Measurements from ENCODE around the gene HPD. TPM values are rescaled to one million over a fixed set of nuclear protein-coding genes. Genes with fewer than 3 reads are reported as not detected.

The HPD gene
- total RNA-seq, 2 experiments from 2014 or later, result not detected

- H3K4me3 Mint-ChIP-seq, result no peak overlapping the region
- no peak overlapping the region for H3K27ac Mint-ChIP-seq
- H3K9me3 Mint-ChIP-seq (ENCODE audit: low read depth), result no peaks in the 10 kb centered on the region
- no peak for DNase-seq
- H3K27me3 Mint-ChIP-seq, result no peaks in the 10 kb centered on the region
- peaks cover 56% of the 10 kb centered on the region for H3K4me1 Mint-ChIP-seq
- H3K36me3 Mint-ChIP-seq, result peaks cover 39% of the 10 kb centered on the region
- CTCF ChIA-PET, result interaction anchor here (0.8 to 32.8 kb wide), 9 partner anchors 17 to 115 kb away, joined by 3 to 1678 read pairs (median 11); partner anchors contain the start of genes RHOF, SETD1B and TMEM120B
- no peak for ATAC-seq
Observed at GRCh38 chr12:121810234-121810817, 48.3 kb downstream of the HPD start.

GRCh38 chr12:121809712-121810116 lies 48.9 kb downstream of the HPD start:
- CTCF ChIA-PET, result interaction anchor here (3.3 to 32.8 kb wide), 2 partner anchors 28 kb away, joined by 31 to 1678 read pairs; partner anchors contain the start of genes RHOF and SETD1B
- no peaks in the 10 kb centered on the region for H3K9me3 Mint-ChIP-seq (ENCODE audit: low read depth)
- peaks cover 37% of the 10 kb centered on the region for H3K36me3 Mint-ChIP-seq
- H3K27ac Mint-ChIP-seq, result peak overlapping the region; percentile 7
- H3K27me3 Mint-ChIP-seq, result no peaks in the 10 kb centered on the region
- H3K4me1 Mint-ChIP-seq, result peaks cover 56% of the 10 kb centered on the region
- DNase-seq (no peak), ATAC-seq (no peak)
- H3K4me3 Mint-ChIP-seq, result no peak overlapping the region

GRCh38 chr12:121808623-121809022 lies 50.0 kb downstream of the HPD start:
- peak overlapping the region; percentile 28 for H3K27ac Mint-ChIP-seq

GRCh38 chr12:121807642-121808347 lies 50.9 kb downstream of the HPD start:
- Mint-ChIP-seq H3K4me1 (peaks cover 45% of the 10 kb centered on the region), H3K36me3 (peaks cover 30% of the 10 kb centered on the region)
- CTCF ChIA-PET, result interaction anchor here (1.0 to 32.8 kb wide), 2 partner anchors 26 to 139 kb away, joined by 3 to 1678 read pairs; partner anchors contain the start of genes RHOF and SETD1B

More at GRCh38 chr12:121808623-121809022, 50.0 kb downstream of the HPD start:
- Mint-ChIP-seq H3K4me3 (no peak overlapping the region), H3K9me3 (ENCODE audit: low read depth) (no peaks in the 10 kb centered on the region), H3K36me3 (peaks cover 37% of the 10 kb centered on the region), H3K27me3 (no peaks in the 10 kb centered on the region), H3K4me1 (peaks cover 53% of the 10 kb centered on the region)
- CTCF ChIA-PET, result interaction anchor here (32.8 kb wide), 1 partner anchor 27 kb away, joined by 1678 read pairs; the partner anchor contains the start of genes RHOF and SETD1B
- ATAC-seq (no peak), DNase-seq (no peak)

GRCh38 chr12:121806546-121807423 lies 51.9 kb downstream of the HPD start:
- peaks cover 34% of the 10 kb centered on the region for H3K36me3 Mint-ChIP-seq

More at GRCh38 chr12:121807642-121808347, 50.9 kb downstream of the HPD start:
- ATAC-seq (no peak), DNase-seq (no peak)
- no peaks in the 10 kb centered on the region for H3K27me3 Mint-ChIP-seq
- no peak overlapping the region for H3K4me3 Mint-ChIP-seq
- H3K27ac Mint-ChIP-seq, result peak overlapping the region; percentile 24
- no peaks in the 10 kb centered on the region for H3K9me3 Mint-ChIP-seq (ENCODE audit: low read depth)

GRCh38 chr12:121806009-121806545 lies 52.6 kb downstream of the HPD start:
- no peaks in the 10 kb centered on the region for H3K9me3 Mint-ChIP-seq (ENCODE audit: low read depth)
- peak overlapping the region; percentile 85 for H3K4me3 Mint-ChIP-seq
- H3K27me3 Mint-ChIP-seq, result no peaks in the 10 kb centered on the region
- CTCF ChIA-PET, result interaction anchor here (0.7 to 32.8 kb wide), 3 partner anchors 24 to 307 kb away, joined by 3 to 1678 read pairs (median 10); partner anchors contain the start of genes PSMD9, RHOF and SETD1B
- ATAC-seq (no peak), DNase-seq (no peak)
- H3K36me3 Mint-ChIP-seq, result peaks cover 41% of the 10 kb centered on the region
- H3K4me1 Mint-ChIP-seq, result peaks cover 34% of the 10 kb centered on the region
- peak overlapping the region; percentile 95 for H3K27ac Mint-ChIP-seq

More at GRCh38 chr12:121806546-121807423, 51.9 kb downstream of the HPD start:
- ATAC-seq (no peak), DNase-seq (no peak)
- Mint-ChIP-seq H3K27me3 (no peaks in the 10 kb centered on the region), H3K4me3 (peak overlapping the region; percentile 85), H3K27ac (peak overlapping the region; percentile 95), H3K9me3 (ENCODE audit: low read depth) (no peaks in the 10 kb centered on the region), H3K4me1 (peaks cover 40% of the 10 kb centered on the region)
- CTCF ChIA-PET, result interaction anchor here (0.7 to 32.8 kb wide), 4 partner anchors 25 to 307 kb away, joined by 3 to 1678 read pairs (median 7); partner anchors contain the start of genes PSMD9, RHOF and SETD1B

GRCh38 chr12:121805171-121806008 lies 53.3 kb downstream of the HPD start:
- CTCF ChIA-PET, result interaction anchor here (2.6 to 32.8 kb wide), 2 partner anchors 23 to 83 kb away, joined by 10 to 1678 read pairs; partner anchors contain the start of genes PSMD9, RHOF and SETD1B
- Mint-ChIP-seq H3K4me1 (peaks cover 28% of the 10 kb centered on the region), H3K27ac (peak overlapping the region; percentile 95), H3K4me3 (peak overlapping the region; percentile 85), H3K36me3 (peaks cover 39% of the 10 kb centered on the region), H3K9me3 (ENCODE audit: low read depth) (no peaks in the 10 kb centered on the region), H3K27me3 (no peaks in the 10 kb centered on the region)
- no peak for ATAC-seq
- no peak for DNase-seq

- CTCF ChIA-PET, result interaction anchor here (0.7 to 45.4 kb wide), 4 partner anchors 7 to 84 kb away, joined by 4 to 1678 read pairs (median 844); partner anchors contain the start of genes PSMD9, RHOF and SETD1B
- peak; percentile 68 for DNase-seq
- H3K27ac Mint-ChIP-seq, result peak overlapping the region; percentile 95
- H3K4me3 Mint-ChIP-seq, result peak overlapping the region; percentile 85
- no peak for ATAC-seq
- H3K4me1 Mint-ChIP-seq, result peaks cover 25% of the 10 kb centered on the region
- peaks cover 35% of the 10 kb centered on the region for H3K36me3 Mint-ChIP-seq
- H3K27me3 Mint-ChIP-seq, result no peaks in the 10 kb centered on the region
- H3K9me3 Mint-ChIP-seq (ENCODE audit: low read depth), result no peaks in the 10 kb centered on the region
Observed at GRCh38 chr12:121804417-121805111, 54.1 kb downstream of the HPD start.

GRCh38 chr12:121803861-121804416 lies 54.7 kb downstream of the HPD start, which contains the start of gene SETD1B:
SETD1B (plus strand) TSS chr12:121804009; CDS start chr12:121804738, 729 bp downstream.
- CTCF ChIA-PET, result interaction anchor here (0.7 to 45.4 kb wide), 3 partner anchors 6 to 84 kb away, joined by 4 to 1678 read pairs (median 1678); partner anchors contain the start of genes PSMD9, RHOF and SETD1B
- Mint-ChIP-seq H3K27ac (peak within 1 kb of the TSS; percentile 100), H3K27me3 (no peaks in the 10 kb centered on the region), H3K4me3 (peak within 1 kb of the TSS; percentile 89), H3K36me3 (peaks cover 29% of the 10 kb centered on the region), H3K9me3 (ENCODE audit: low read depth) (no peaks in the 10 kb centered on the region), H3K4me1 (peaks cover 27% of the 10 kb centered on the region)
- DNase-seq (peak; percentile 67), ATAC-seq (no peak)

GRCh38 chr12:121802843-121803698 lies 55.6 kb downstream of the HPD start:
- Mint-ChIP-seq H3K27me3 (no peaks in the 10 kb centered on the region), H3K4me1 (peaks cover 34% of the 10 kb centered on the region), H3K36me3 (peaks cover 30% of the 10 kb centered on the region), H3K4me3 (peak overlapping the region; percentile 89), H3K9me3 (ENCODE audit: low read depth) (no peaks in the 10 kb centered on the region), H3K27ac (peak overlapping the region; percentile 100)
- ATAC-seq, result peak; percentile 68
- CTCF ChIA-PET, result interaction anchor here (0.6 to 45.4 kb wide), 6 partner anchors 6 to 115 kb away, joined by 3 to 1678 read pairs (median 10); partner anchors contain the start of genes CFAP251, PSMD9, RHOF and SETD1B
- DNase-seq, result peak; percentile 95

Data from activated CD8-positive, alpha-beta memory T cell treated with anti-CD3 and anti-CD28 coated beads, Interleukin-2, amount 10 ng/mL, durations not matched to agents 7 days and 5 days (primary cell).